Measurements from ENCODE around the gene YIPF3.

DNA sequence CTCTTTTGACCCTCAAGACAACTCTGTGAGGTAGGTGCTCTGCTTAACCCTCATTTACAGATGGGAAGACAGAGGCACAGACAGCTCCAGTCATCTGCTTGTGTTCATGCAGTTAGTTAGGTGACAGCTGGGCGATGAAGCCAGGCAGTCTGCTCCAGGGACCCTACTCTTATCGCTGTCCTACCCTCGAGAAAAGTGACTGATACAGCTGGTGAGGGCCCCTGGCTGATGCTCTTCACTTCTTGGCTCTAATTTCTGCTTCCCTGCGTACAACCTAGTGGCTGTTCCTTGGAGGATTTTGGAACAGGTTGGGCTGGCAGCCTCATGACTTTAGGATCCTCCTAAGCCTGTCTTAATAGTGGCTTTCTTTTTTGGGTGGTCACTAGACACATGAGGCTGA lies 48.5 kb downstream of the YIPF3 start:
- no peak for TF ChIP-seq POLR2AphosphoS5 (IDR thresholded peaks at IDR 0.05)
- TF ChIP-seq, protein P1, sequence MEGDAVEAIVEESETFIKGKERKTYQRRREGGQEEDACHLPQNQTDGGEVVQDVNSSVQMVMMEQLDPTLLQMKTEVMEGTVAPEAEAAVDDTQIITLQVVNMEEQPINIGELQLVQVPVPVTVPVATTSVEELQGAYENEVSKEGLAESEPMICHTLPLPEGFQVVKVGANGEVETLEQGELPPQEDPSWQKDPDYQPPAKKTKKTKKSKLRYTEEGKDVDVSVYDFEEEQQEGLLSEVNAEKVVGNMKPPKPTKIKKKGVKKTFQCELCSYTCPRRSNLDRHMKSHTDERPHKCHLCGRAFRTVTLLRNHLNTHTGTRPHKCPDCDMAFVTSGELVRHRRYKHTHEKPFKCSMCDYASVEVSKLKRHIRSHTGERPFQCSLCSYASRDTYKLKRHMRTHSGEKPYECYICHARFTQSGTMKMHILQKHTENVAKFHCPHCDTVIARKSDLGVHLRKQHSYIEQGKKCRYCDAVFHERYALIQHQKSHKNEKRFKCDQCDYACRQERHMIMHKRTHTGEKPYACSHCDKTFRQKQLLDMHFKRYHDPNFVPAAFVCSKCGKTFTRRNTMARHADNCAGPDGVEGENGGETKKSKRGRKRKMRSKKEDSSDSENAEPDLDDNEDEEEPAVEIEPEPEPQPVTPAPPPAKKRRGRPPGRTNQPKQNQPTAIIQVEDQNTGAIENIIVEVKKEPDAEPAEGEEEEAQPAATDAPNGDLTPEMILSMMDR (IDR thresholded peaks at IDR 0.05), result no peak
- no peak for TF ChIP-seq POLR2A (IDR thresholded peaks at IDR 0.05)
- TF ChIP-seq EP300 (IDR thresholded peaks at IDR 0.05), result no peak
